Activated T-cell treated with anti-CD3 and anti-CD28 coated beads, Interleukin-2, amount 50 U/mL, for 1 hour (primary cell): ENCODE measurements around the gene ZNF382.
"Not testable (repeated sequence)": the region's sequence is repeated elsewhere in the genome, so short reads cannot be mapped to it uniquely, and the experiment has no call there.

ENCODE experiments used
- DNase-seq: peaks from one replicate; pipeline ENCODE4 v3.0.0-alpha.2; 2020

Gene ZNF382

GRCh38 chr19:36605101-36605876, at the start of gene ZNF382:
TSS of gene ZNF382 (plus strand) at chr19:36605313. CDS start at chr19:36609915, 4,602 bp downstream.
- DNase-seq: peak; percentile 88

GRCh38 chr19:36564391-36564790, 40.7 kb upstream of the ZNF382 start:
- DNase-seq: no peak

GRCh38 chr19:36572593-36573019, 32.5 kb upstream of the ZNF382 start:
- DNase-seq: no peak

- DNase-seq: peak; percentile 85
Measured at GRCh38 chr19:36573020-36573894, 31.9 kb upstream of the ZNF382 start, which contains the start of gene ZNF529. TSS of gene ZNF529 (minus strand) at chr19:36573292. CDS start at chr19:36572346, 946 bp downstream.

- DNase-seq: no peak
Measured at GRCh38 chr19:36573895-36574720, 31.0 kb upstream of the ZNF382 start.

GRCh38 chr19:36574741-36575140, 30.4 kb upstream of the ZNF382 start:
- DNase-seq: no peak

- DNase-seq: no peak
Measured at GRCh38 chr19:36577271-36577996, 27.7 kb upstream of the ZNF382 start.

GRCh38 chr19:36579255-36579654, 25.9 kb upstream of the ZNF382 start:
- no peak for DNase-seq

GRCh38 chr19:36602681-36603080, 2.4 kb upstream of the ZNF382 start:
- not testable (repeated sequence) for DNase-seq

- DNase-seq: peak; percentile 86
Measured at GRCh38 chr19:36604656-36605100, 435 bp upstream of the ZNF382 start.

GRCh38 chr19:36605877-36606478, 865 bp downstream of the ZNF382 start:
- DNase-seq: no peak

GRCh38 chr19:36627057-36627456, 21.9 kb downstream of the ZNF382 start:
- DNase-seq: no peak

GRCh38 chr19:36635342-36635741, 30.2 kb downstream of the ZNF382 start:
- DNase-seq: no peak

GRCh38 chr19:36638862-36639510, 33.9 kb downstream of the ZNF382 start:
- no peak for DNase-seq

- DNase-seq: no peak
Measured at GRCh38 chr19:36646746-36647145, 41.6 kb downstream of the ZNF382 start.

- no peak for DNase-seq
Measured at GRCh38 chr19:36652958-36653357, 47.8 kb downstream of the ZNF382 start.

- no peak for DNase-seq
Measured at GRCh38 chr19:36665832-36666231, 60.7 kb downstream of the ZNF382 start.

GRCh38 chr19:36668646-36669045, 63.5 kb downstream of the ZNF382 start:
- no peak for DNase-seq

GRCh38 chr19:36672368-36672767, 67.3 kb downstream of the ZNF382 start:
- no peak for DNase-seq

GRCh38 chr19:36674201-36674600, 69.1 kb downstream of the ZNF382 start:
- no peak for DNase-seq

GRCh38 chr19:36679455-36679854, 74.3 kb downstream of the ZNF382 start:
- no peak for DNase-seq
